OCI-LY7 (cell line): ENCODE measurements around the gene TENT5C. TPM values are rescaled to one million over a fixed set of nuclear protein-coding genes. Genes with fewer than 3 reads are reported as not detected.

Experiments used
- BruUV-seq: library from RNA; stranded (reverse); fragments of 400-500 nt; replicated peaks from 2 replicates; lab custom pipeline; 2021; lab: Mats Ljungman, UMichigan
- CTCF ChIA-PET: fragments of 300-600 bp; sonication (Branson Sonifier 250); formaldehyde crosslinking; loops from one replicate; lab custom pipeline; 2022; ENCODE audit warnings: antibody characterized with exemption; ENCODE audit not compliant: unreplicated experiment; lab: Charles Lee
- POLR2A ChIA-PET: fragments of 300-600 bp; sonication (Branson Sonifier 250); formaldehyde crosslinking; loops from one replicate; lab custom pipeline; 2022; ENCODE audit warnings: antibody characterized with exemption; lab: Charles Lee
- DNase-seq: peaks from one replicate; pipeline ENCODE4 v3.0.0-alpha.2; 2015; ENCODE audit warnings: low spot score
- H2AFZ ChIP-seq: fragments of 200-600 bp; sonication (generic), shearing (Covaris generic); 2 replicates; pipeline ENCODE4 v1.6.1; 2014; ENCODE audit warnings: mild to moderate bottlenecking, antibody characterized with exemption, low read length, moderate library complexity
- H3K27ac ChIP-seq: fragments of 200-600 bp; sonication (generic); 2 replicates; pipeline ENCODE4 v1.5.1; 2014; ENCODE audit warnings: mixed run types, low read depth, mild to moderate bottlenecking, moderate library complexity, low read length, inconsistent platforms; ENCODE audit not compliant: poor library complexity, severe bottlenecking
- H3K36me3 ChIP-seq: fragments of 200-600 bp; sonication (generic); 2 replicates; pipeline ENCODE4 v1.6.1; 2014; ENCODE audit warnings: mild to moderate bottlenecking, antibody characterized with exemption, low read length, moderate library complexity, mixed read lengths; ENCODE audit not compliant: insufficient read depth
- H3K4me1 ChIP-seq: fragments of 200-600 bp; sonication (generic); 2 replicates; pipeline ENCODE4 v1.5.1; 2014; ENCODE audit warnings: mild to moderate bottlenecking, low read length; ENCODE audit not compliant: insufficient read depth, poor library complexity, severe bottlenecking
- H3K4me2 ChIP-seq: fragments of 200-600 bp; sonication (generic); 2 replicates; pipeline ENCODE4 v1.6.1; 2014; ENCODE audit warnings: mild to moderate bottlenecking, low read length
- H3K4me3 ChIP-seq: fragments of 200-600 bp; sonication (generic); 2 replicates; pipeline ENCODE4 v1.5.1; 2014; ENCODE audit warnings: mild to moderate bottlenecking, low read depth, low read length; ENCODE audit not compliant: poor library complexity, severe bottlenecking
- H3K79me2 ChIP-seq: fragments of 200-600 bp; sonication (generic); 2 replicates; pipeline ENCODE4 v1.6.1; 2016; ENCODE audit warnings: low read depth, mild to moderate bottlenecking, low read length, moderate library complexity, mixed read lengths; ENCODE audit not compliant: insufficient read depth
- H3K9me2 ChIP-seq: fragments of 200-600 bp; sonication (generic); 2 replicates; pipeline ENCODE4 v1.6.1; 2016; ENCODE audit warnings: mild to moderate bottlenecking, low read length, mixed read lengths; ENCODE audit not compliant: insufficient read depth
- H3K9me3 ChIP-seq: fragments of 200-600 bp; sonication (generic); 2 replicates; pipeline ENCODE4 v1.6.1; 2014; ENCODE audit warnings: mild to moderate bottlenecking, mixed run types, low read length, mixed read lengths
- H4K20me1 ChIP-seq: fragments of 200-600 bp; sonication (generic); 2 replicates; pipeline ENCODE4 v1.6.1; 2014; ENCODE audit warnings: mild to moderate bottlenecking, antibody characterized with exemption, low read length, moderate library complexity, mixed read lengths; ENCODE audit not compliant: insufficient read depth
- EZH2phosphoT487 ChIP-seq: fragments of 200-600 bp; sonication (generic); IDR thresholded peaks from 2 replicates; pipeline ENCODE4 v1.6.1; 2018; ENCODE audit warnings: low read depth, borderline replicate concordance, mild to moderate bottlenecking, mixed run types, antibody characterized with exemption, low read length, moderate library complexity, mixed read lengths
- intact Hi-C: fragments of 100-400 bp; cut with micrococcal nuclease; formaldehyde crosslinking; loops from one replicate; pipeline ENCODE4 v1.10.0; 2022; ENCODE audit not compliant: unreplicated experiment
- total RNA-seq, 2 experiments: library from RNA; depleted of rRNA in 1 of 2; stranded (reverse); fragments of >200 nt in 1 of 2; shearing (Covaris generic) in 1 of 2; gene quantifications; 2 replicates each; pipeline ENCODE4 v1.2.3, GENCODE V29; 2014 to 2022
- TF ChIP-seq, protein P1 (sequence below): fragments of 200-600 bp; sonication (generic); conservative IDR thresholded peaks from 2 replicates; pipeline ENCODE4 v1.5.1; 2014; ENCODE audit warnings: mild to moderate bottlenecking, antibody characterized with exemption, low read length, moderate library complexity, mixed read lengths

Gene TENT5C
- total RNA-seq, 2 experiments from 2014 or later = 13.3 to 31.1 TPM

DNA sequence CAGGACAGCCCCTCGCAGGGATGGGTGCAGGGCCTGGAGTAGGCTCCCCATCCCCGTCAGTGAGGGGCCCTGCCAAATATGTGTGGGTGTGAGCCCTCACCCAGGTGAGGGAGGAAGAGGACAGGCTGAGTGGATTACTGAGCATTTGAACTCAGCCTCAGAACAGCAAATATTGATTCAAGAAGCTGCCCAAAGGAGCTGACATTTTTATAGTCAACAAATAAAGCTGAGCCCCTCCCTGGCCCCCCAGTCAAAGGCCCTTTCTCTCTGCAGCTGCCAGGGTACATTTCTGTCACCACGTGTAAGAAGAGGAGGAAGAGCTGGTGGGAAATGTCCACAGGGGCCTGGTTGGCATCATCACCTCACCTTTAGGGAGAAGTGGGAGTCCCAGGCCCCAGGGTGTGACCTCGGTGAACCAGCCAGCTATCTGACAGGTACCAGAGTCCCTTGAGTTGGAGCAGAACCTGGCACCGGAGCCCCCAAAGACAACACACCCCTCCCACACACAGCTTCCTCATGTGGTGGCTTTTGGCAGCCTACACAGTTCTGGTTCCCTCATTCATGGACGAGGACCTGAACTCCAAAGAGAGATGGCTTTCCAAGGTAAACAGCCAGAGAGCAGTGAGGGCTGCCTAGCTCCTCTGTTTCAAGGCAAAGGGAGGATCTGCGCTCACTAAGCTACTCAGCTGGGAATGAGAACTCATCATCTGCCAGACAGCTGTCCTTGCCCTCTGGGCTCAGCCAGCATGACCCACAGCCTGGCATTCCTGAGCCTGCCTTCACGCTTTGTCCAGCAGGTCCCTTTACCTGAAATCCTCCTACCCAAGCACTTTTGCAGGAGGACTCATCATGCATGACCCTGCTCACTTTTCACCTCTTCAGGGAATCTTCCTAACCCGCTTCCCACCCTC, 43.0 kb upstream of the TENT5C start:
- Histone ChIP-seq H3K36me3 (no peaks in the 10 kb centered on the region), H3K9me3 (no peaks in the 10 kb centered on the region; the same call in 1 of the 2 replicates), H2AFZ (no peak overlapping the region), H3K4me2 (no peak overlapping the region), H3K4me1 (no peaks in the 10 kb centered on the region), H4K20me1 (no peaks in the 10 kb centered on the region), H3K9me2 (no peaks in the 10 kb centered on the region), H3K4me3 (no peak overlapping the region), H3K79me2 (no peaks in the 10 kb centered on the region), H3K27ac (no peak overlapping the region)
- CTCF ChIA-PET = interaction anchor here (0.9 kb wide), 1 partner anchor 13 kb away, joined by 3 read pairs; no protein-coding TSS in a partner anchor
- no peak for DNase-seq
- POLR2A ChIA-PET = interaction anchor here (0.9 to 1.1 kb wide), 2 partner anchors 11 to 28 kb away, joined by 3 to 4 read pairs; no protein-coding TSS in a partner anchor
- no peak for TF ChIP-seq EZH2phosphoT487
- TF ChIP-seq, protein P1, sequence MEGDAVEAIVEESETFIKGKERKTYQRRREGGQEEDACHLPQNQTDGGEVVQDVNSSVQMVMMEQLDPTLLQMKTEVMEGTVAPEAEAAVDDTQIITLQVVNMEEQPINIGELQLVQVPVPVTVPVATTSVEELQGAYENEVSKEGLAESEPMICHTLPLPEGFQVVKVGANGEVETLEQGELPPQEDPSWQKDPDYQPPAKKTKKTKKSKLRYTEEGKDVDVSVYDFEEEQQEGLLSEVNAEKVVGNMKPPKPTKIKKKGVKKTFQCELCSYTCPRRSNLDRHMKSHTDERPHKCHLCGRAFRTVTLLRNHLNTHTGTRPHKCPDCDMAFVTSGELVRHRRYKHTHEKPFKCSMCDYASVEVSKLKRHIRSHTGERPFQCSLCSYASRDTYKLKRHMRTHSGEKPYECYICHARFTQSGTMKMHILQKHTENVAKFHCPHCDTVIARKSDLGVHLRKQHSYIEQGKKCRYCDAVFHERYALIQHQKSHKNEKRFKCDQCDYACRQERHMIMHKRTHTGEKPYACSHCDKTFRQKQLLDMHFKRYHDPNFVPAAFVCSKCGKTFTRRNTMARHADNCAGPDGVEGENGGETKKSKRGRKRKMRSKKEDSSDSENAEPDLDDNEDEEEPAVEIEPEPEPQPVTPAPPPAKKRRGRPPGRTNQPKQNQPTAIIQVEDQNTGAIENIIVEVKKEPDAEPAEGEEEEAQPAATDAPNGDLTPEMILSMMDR = no peak
- BruUV-seq = no TSS peak
- intact Hi-C loops = no loop called here

DNA sequence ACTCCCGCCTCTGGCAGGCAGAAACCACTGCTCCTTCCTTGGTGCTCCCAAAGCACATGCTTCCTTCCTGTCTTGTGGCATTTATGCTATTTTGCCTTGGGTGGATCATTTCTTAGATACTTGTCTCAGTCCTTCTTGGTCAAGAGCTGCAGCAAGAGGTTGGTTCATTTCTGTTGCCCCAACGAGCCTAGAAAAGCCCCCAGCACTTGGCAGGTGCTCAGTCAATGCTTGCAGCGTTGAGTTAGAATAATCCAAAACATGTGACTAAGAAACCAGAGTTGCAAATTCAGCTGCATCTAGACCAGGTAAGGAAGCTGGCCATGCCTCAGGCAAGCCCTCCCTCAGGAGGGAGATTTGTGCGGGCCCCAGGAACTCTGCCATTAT, 42.4 kb upstream of the TENT5C start:
- TF ChIP-seq EZH2phosphoT487 = no peak
- TF ChIP-seq, protein P1 = no peak
- intact Hi-C loops = no loop called here
- Histone ChIP-seq H3K4me2 (no peak overlapping the region), H4K20me1 (no peaks in the 10 kb centered on the region), H3K9me3 (no peaks in the 10 kb centered on the region; the same call in 1 of the 2 replicates), H3K9me2 (no peaks in the 10 kb centered on the region), H2AFZ (no peak overlapping the region), H3K79me2 (no peaks in the 10 kb centered on the region), H3K27ac (no peak overlapping the region), H3K4me3 (no peak overlapping the region), H3K4me1 (no peaks in the 10 kb centered on the region), H3K36me3 (no peaks in the 10 kb centered on the region)
- DNase-seq = no peak
- BruUV-seq = no TSS peak
- ChIA-PET POLR2A (interaction anchor here (0.9 kb wide), 1 partner anchor 29 kb away, joined by 3 read pairs; no protein-coding TSS in a partner anchor), CTCF (interaction anchor here (0.9 kb wide), 1 partner anchor 12 kb away, joined by 3 read pairs; no protein-coding TSS in a partner anchor)
